Hippocampal formation (tissue), 2 donors: ENCODE results near the gene PAX1.

Experiments used
- DNase-seq, 2 donors: peaks; one replicate each; lab custom pipeline; 2025; lab: John Stamatoyannopoulos, UW

Gene PAX1

DNA sequence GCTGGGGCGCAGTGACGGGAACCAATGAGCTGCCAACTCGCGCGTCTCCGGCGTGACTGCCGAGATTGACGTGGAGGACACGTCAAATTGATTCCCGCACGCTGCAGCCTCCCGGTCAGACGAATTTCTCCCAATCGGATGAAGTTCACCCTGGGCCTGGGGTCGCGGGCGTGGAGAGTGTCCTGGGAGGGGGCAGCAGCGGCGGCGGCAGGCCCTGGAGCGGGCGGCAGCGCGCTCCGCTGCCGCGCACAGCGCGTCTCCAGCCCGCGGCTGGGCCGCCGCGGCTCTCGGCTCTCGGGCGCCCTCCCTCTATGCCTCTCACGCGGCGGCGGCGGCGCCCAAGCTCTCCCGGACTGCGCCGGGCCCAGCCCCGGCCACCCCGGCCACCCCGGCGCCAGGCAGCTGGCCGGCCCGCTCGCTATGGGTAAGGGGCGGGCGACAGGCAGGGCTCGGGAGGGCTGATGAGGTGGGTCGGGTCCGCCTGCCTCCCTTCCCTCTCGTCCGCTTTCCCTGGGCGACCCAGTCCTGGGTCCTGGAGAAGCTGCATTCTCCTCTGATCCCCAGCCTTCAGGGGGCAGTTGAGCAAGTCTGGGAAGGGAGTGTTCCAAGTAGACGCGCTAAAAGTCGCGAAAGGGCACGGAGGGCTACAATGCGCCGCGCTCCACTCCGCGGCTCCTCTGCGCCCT is at the start of gene PAX1:
Gene PAX1 (plus strand): TSS at position 90 of the 686 bp plus-strand sequence. CDS start 49 bp downstream, at position 139.
- DNase-seq = no peak

DNA sequence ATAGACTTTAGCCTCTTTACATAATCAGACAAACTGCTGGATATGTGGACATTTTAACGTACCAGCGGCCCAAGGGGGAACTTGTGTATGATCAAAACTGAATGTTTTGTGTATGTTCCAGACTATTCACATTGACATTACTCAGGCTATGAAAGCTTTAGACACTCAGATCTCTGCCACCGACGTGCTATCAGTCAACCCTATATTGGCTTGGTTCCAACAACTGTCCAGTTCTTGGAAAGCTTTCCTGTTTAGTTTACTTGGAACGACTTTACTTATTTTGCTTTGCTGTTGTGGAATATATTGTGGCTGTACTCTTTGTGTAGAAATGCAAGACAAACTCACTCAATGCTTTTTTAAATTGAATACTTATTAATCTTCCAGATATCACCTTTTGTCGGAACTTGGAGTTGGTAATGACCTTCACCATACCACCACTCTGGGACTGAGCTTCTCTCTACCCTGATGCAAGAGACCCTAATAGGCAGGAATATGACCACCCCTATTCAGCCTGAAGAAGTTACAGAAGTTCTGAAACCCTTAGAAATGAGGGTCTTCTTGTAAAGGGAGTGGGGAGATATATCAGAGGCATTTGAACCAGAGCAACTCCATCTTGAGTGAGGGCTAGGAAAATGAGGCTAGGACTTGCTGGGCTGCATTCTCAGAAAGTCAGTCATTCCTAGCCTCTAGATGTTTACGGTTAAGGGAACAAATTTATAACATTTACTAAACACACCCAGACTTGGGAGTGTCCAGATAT is 49.0 kb upstream of the PAX1 start:
- DNase-seq = no peak

DNA sequence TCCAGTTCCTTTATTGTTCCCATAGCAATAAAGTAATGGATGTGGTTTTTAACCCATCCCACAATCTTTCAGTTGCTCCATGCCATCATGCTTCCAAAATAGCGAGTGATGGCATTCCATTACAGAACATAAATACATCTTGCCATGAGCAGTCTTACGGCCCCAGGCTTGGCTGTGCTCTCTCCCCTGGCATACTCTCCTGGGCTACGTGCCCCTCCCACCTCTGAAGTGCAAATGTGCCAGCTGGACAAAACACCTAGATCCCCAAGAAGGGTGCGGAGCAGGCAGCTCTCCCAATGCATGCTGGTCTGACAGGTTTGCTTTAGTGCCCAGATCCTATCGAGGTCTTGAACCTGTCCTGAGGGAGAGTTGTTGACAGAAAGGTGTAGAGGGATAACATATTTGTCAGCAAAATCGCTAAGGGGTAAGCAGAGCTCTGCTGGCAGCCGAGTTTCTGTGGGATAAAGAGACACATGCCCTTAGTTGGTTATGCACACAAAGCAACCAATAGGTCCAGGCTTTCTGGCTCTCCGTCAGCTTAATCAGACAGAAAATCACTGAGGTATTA is 43.9 kb upstream of the PAX1 start:
- no peak for DNase-seq

GRCh38 chr20:21663465-21663864 is 42.0 kb upstream of the PAX1 start:
- DNase-seq = no peak

DNA sequence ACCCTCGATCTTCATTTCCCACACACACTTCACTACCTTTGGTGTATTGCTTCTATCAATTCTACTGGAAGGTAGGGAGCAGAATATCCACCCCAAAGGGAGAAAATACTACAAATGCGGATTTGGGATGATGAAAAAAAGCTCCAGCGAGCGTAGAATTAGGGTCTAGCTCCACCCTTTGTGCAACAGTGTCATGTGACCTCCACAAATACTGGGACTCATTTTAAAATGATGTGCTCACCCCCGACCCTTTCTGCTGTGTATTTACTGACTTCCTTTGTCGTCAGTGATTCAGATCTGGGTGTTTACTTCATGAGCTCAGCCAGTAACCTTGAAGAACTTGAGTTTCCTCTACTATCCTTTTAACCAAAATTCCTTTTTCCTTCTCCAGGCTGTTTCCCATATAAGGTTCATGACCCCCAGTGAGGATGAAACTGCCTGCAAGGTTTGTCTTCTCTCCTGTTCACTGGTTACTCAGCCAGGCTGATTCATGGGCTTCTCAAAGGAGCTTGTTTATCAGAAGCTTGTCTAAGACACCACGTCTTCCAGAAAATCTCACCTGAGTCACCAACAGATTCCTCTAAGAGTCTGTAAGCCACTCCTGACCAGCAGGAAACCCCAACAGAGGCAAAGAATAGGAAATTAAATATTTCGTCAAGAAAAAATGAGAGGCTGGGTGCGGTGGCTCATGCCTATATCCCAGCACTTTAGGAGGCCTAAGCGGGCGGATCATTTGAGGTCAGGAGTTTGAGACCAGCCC is 39.6 kb upstream of the PAX1 start:
- no peak for DNase-seq

DNA sequence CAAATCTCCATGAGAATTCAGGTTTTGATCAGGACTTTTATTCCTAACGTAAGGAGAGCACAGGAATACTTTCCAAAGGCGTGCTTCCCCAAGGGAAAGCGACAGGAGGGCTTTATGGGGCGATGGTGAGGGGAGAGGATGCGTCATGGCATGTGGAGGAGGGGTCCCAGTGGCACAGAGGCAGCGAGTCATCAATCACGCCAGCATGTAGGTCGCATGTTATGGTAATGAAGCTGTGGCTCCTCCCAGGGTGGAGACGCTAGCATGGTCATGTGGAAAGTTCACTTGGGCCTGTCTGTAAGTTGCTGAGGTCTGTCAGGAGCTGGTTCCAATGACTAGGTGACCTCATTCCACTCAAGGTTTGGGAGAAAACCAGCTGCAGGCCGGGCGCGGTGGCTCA is 35.3 kb upstream of the PAX1 start:
- no peak for DNase-seq

GRCh38 chr20:21670981-21671380 is 34.5 kb upstream of the PAX1 start:
- no peak for DNase-seq

DNA sequence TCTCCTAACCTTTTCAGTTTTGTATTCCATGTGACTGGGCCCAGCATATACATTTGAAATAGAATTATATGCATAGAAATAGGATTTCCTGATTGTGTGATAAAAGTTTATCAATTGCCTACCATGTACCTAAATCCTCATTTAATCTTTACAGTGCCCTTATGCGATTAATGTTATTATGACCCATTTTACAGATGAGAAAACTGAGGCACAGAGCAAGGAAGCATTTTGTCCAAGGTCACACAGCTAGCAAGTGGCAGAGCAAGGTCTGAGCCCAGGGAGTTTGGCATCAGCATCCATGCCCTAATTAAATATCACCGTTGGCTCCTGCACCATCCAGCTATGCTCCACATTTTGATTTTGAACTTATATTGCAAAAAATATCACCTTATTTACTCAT is 28.2 kb upstream of the PAX1 start:
- no peak for DNase-seq

DNA sequence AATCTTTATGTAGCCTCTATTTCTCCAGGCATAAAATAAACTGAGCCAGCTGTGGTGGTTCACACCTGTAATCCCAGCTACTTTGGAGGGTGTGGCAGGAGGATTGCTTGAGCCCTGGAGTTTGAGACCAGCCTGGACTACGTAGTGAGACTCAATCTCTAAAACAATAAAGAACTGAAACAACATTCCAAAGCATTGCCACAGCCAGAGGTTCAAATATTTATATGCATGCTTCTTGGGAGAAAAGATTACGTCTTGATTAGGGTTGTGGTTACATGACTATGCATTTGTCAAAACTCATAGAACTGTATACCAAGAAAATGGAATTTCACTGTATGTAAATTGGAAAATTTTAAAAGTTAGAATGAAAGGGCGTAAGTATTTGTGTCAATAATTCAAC is 27.7 kb upstream of the PAX1 start:
- no peak for DNase-seq

- no peak for DNase-seq
Measured at GRCh38 chr20:21681234-21681921, 24.1 kb upstream of the PAX1 start.

- DNase-seq = no peak
Measured at GRCh38 chr20:21681922-21682318, 23.5 kb upstream of the PAX1 start.

DNA sequence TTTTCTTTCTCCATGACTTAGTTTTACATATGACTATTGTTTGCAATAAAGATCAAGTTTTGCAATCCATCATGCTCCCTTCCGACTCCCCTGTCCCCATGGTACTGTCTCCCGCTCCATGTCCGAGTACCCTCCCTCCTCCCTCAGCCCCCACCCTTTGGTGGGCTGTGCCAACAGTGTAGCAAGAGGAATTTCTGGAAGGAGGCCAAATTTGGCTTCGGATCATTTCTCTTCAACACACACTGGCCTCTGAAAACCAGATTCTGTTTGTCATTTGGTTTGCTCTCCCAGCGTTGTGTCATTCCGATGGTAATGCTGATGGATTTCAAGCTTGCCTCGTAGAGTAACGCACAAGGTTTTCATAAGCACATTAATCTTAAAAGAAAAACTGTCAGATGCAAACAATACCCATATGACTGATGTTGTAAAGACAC is 22.9 kb upstream of the PAX1 start:
- DNase-seq = peak in 1 of 2 donors; percentile 9

DNA sequence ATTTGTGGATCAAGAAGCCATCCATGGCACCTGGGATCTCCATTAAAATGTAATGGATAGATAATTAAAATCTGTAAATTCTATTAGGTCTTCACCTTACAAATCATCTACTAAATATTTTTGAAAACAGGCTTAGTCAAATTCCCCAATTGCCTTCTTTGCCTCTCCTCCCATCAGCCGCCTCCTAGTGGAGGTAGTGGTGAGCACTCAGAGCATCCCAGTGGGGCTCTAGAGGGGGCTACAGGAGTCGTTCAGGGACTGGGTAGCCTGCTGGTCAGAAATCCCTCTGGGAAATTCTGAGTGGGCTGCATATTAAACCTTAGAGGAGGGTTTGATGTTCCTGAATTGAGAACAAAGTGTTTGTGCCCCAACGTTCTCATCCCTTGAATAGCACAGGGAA is 20.8 kb upstream of the PAX1 start:
- DNase-seq = no peak

DNA sequence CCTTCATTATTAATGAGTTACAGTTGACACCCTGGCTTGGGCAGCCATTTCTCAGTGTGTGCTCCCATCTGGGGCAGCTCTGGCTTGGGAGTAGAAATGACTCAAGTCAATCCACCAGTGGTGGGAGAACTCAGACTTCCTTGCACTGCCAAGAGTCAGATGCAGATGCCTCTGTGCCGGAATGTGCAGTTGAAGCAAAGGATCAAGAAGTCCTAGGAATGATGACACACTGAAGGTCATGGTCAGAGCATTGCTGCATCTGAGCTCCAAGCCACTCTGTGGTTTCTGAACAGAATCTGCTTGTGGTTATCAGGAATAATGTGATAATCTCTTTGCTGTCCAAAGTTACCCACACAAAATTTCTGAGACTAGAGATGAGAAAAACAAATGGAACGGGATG is 19.5 kb upstream of the PAX1 start:
- no peak for DNase-seq

GRCh38 chr20:21693322-21693721 is 12.1 kb upstream of the PAX1 start:
- no peak for DNase-seq

GRCh38 chr20:21698494-21699215 is 6.8 kb upstream of the PAX1 start:
- no peak for DNase-seq

DNA sequence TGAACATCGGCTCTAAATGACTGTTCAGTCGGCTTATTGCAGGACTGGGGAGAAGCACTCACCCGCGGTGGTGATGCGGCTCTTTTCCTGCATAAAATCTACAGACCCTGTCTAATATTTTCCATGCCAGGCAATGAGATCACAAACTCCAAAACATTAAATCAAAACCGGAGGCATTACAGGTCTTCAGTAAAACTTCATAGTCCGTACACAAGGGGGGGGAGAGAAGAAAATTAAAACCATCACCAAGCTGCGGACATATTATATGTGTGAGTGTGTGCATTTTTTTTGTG is 6.3 kb upstream of the PAX1 start:
- no peak for DNase-seq

DNA sequence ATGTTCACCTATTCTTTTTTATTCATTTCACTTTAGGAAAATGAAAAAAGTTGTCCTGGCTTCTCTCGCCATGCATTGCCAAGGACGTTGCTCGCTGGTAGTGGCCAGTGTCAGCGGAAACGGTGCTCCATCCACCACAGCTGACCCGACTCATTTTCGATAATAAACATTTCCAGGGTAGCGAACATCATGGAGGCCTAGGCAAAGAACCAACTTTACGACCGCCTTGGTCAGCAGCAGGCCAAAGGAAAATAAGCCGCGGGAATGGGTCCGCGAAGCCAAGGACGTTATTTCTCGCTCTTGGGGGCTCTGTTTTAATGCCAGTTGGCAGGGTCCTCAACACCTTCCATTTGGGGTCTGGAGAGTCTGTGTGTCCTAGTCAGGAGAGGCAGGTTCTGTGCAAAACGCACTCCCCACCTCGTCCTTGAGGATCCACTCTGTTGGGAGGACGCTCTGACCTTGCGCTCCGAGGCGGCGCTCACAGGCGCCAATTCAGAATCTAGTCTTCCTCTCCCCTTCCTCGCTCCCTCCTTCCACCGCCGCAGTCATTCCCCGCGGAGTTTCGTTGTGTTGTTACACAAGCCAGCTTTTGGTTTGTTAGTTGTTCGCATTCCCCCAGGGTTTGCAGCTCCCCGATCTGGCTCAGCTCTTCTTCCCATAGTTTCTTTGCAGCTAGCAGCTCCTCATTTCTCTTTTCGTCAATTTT is 4.1 kb upstream of the PAX1 start:
- no peak for DNase-seq

GRCh38 chr20:21702016-21702415 is 3.4 kb upstream of the PAX1 start:
- DNase-seq = no peak

DNA sequence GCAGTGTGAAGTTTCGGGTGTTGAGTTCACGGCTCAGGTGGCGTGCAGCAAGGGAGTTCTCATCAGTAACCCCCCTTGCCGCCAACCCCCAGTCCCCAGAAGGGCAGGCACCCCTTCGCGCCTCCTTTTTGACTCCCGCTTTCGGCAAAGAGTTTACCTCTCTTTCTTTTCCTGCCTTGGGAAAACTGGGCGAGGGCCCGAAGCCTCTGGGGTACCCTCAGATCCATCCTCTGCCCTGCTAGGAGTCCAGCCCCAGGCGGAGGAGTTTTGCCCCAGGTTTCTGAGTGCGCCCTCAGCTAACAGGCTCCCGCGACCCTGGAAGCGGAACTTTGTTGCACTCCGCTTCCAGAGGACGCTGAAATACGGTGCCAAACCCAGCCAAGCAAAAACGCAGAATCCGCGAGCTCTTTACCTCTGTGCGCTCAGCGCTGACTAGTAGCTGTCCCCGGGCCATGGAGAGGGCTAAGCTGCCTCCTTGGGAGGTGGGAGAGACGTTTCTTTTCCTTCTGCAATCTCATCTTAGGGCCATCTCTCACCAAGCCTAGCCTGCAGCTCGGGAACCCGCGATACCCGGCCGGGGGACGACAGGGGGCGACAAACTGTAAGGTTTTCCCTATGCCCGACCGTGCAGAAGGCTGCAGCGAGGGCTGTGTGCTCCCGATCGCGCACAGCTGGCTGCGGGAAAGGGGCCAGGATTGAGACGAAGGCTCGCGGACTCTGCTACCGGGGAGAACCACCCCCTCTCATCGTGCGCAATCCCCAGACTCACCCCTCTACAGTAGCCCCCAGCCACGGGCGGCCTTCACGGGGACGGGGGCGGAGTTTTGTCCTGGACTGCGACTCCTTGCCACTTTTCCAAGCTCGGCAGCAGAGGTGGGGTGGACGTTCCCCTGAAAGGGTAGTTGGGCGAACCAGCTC is 2.7 kb upstream of the PAX1 start:
- DNase-seq = peak in 1 of 2 donors; percentile 50
